Uterus (tissue), 2 donors: ENCODE measurements around the gene DNAH6.

Experiments used
- CTCF ChIP-seq, 4 experiments: fragments of 200-600 bp in 2 of 4; fragments of 450-650 bp in 2 of 4; sonication (generic) in 2 of 4; IDR thresholded peaks; one replicate each; pipeline ENCODE4 v1.5.1; 2016 to 2019; ENCODE audit warnings: antibody characterized with exemption in 4 of 4, mild to moderate bottlenecking in 2 of 4, moderate library complexity in 1 of 4
- POLR2A ChIP-seq, 2 donors: fragments of 450-650 bp; IDR thresholded peaks; one replicate each; pipeline ENCODE4 v1.6.1; 2016; ENCODE audit warnings: antibody characterized with exemption in 2 of 2, mild to moderate bottlenecking in 1 of 2, moderate library complexity in 1 of 2

- TF ChIP-seq CTCF (IDR thresholded peaks at IDR 0.05) (peak; percentile 61 to 74 (median 66)), POLR2A (IDR thresholded peaks at IDR 0.05) (no peak)
Measured at GRCh38 chr2:84495539-84496146, 20.7 kb upstream of the DNAH6 start.
